Dermis blood vessel endothelial cell (primary cell): Measurements from ENCODE around the gene HPGDS. TPM values are rescaled to one million over a fixed set of nuclear protein-coding genes. Genes with fewer than 3 reads are reported as not detected.

Experiments used
- total RNA-seq: library from RNA; depleted of rRNA; stranded (reverse); fragments of >200 nt; gene quantifications from 2 replicates; pipeline ENCODE4 v1.2.3, GENCODE V29; 2014

Gene HPGDS
- total RNA-seq, 1 donor from 2014 or later: not detected

Other genes starting within 250 kb of the HPGDS start
- gene SMARCAD1, start 135.0 kb downstream of the HPGDS start, total RNA-seq: 45.9 and 53.6 TPM in 2 replicates
- 112 and 113 TPM in 2 replicates for gene PDLIM5, start 109.1 kb upstream of the HPGDS start, total RNA-seq